ENCODE data around the gene CELSR1.
A peak's percentile ranks its signal among the peaks of the same experiment; 100 is the strongest.

CELSR1 gene

GRCh38 chr22:46336119-46337078 lies 201.0 kb downstream of the CELSR1 start:
- Mint-ChIP-seq H3K36me3 (ENCODE audit: low read depth) (peaks cover 48% of the 10 kb centered on the region), H3K27me3 (ENCODE audit: low read depth, poor library complexity) (peaks cover 5% of the 10 kb centered on the region), H3K9me3 (no peaks in the 10 kb centered on the region), H3K27ac (peak overlapping the region; percentile 31), H3K4me3 (peak overlapping the region; percentile 96), H3K4me1 (peaks cover 31% of the 10 kb centered on the region)
- DNase-seq: peak; percentile 53
- TF ChIP-seq, protein P1, sequence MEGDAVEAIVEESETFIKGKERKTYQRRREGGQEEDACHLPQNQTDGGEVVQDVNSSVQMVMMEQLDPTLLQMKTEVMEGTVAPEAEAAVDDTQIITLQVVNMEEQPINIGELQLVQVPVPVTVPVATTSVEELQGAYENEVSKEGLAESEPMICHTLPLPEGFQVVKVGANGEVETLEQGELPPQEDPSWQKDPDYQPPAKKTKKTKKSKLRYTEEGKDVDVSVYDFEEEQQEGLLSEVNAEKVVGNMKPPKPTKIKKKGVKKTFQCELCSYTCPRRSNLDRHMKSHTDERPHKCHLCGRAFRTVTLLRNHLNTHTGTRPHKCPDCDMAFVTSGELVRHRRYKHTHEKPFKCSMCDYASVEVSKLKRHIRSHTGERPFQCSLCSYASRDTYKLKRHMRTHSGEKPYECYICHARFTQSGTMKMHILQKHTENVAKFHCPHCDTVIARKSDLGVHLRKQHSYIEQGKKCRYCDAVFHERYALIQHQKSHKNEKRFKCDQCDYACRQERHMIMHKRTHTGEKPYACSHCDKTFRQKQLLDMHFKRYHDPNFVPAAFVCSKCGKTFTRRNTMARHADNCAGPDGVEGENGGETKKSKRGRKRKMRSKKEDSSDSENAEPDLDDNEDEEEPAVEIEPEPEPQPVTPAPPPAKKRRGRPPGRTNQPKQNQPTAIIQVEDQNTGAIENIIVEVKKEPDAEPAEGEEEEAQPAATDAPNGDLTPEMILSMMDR (IDR thresholded peaks at IDR 0.05): no peak

DNA sequence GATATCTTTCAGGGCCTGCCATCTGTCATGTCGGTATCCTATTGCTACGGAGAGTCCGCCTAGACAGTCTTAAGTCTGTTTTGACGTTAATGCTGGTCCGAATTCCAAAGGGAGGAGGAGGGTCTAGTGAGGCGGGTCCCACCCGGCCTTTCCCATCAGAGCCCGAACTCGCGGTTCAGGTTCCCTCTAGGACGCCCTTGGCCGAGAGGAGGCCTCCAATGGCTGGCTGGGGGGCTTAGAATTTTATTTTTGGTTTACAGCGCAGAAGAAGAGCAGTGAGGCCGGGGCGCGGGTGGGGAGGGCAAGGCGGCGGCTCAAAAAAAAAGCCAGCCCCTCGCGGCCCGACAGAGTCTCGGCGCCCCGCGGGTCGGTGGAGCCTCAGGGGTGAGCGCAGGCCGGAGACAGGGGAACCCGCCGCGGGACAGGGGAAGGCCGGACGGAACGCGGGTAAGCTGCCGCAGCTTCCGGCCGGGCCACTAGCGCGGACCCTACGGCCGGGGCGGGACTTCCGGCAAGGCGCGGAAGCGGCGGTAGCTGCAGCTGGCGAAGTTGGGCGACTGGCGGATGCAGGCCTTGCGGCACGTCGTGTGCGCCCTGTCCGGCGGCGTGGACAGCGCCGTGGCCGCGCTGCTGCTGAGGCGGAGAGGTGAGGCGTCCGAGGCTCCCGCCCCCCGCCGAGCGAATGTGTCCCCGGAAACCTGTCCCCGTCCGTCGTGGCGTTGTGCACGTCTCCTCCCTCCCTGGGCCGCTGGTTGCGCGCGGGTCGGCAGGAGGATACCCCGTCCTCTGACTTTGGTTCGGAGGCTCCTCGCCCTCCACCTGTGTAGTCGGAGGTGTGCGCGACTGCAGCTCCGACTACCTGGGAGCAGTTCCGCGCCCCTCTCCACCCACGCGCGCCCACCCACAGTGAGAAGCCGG lies 202.0 kb downstream of the CELSR1 start, which contains the start of gene TRMU:
Gene TRMU (plus strand): TSS at position 514 of the 918 bp plus-strand sequence. CDS start 51 bp downstream, at position 565.
- peak; percentile 88 for DNase-seq
- peaks cover 31% of the 10 kb centered on the region for H3K4me1 Mint-ChIP-seq
- H3K9me3 Mint-ChIP-seq: no peaks in the 10 kb centered on the region
- H3K27me3 Mint-ChIP-seq (ENCODE audit: low read depth, poor library complexity): peaks cover 5% of the 10 kb centered on the region
- peak within 1 kb of the TSS; percentile 96 for H3K4me3 Mint-ChIP-seq
- peaks cover 42% of the 10 kb centered on the region for H3K36me3 Mint-ChIP-seq (ENCODE audit: low read depth)
- H3K27ac Mint-ChIP-seq: peak within 1 kb of the TSS; percentile 96
- TF ChIP-seq, protein P1 (IDR thresholded peaks at IDR 0.05): no peak

DNA sequence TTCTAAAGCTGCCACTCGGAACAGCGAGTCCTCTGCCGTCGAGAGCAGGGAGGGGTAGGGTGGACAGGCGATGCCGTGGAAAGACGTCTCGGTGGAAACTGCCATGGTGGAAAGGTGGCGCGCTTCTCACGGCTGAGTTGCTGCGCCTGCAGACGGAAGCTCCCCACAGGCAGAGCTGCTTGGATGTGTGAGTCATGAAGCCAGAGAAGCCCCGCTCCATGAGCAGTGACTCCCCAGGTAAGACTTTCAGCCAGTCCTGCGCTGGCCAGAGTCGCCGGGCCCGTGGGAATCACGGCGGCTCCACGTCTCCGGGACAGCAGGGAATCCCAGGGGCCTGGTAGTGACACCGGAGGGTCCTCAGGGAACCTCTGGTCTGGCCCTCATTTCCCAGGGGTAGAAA lies 205.9 kb downstream of the CELSR1 start:
- Mint-ChIP-seq H3K27me3 (ENCODE audit: low read depth, poor library complexity) (peaks cover 5% of the 10 kb centered on the region), H3K9me3 (no peaks in the 10 kb centered on the region), H3K36me3 (ENCODE audit: low read depth) (peaks cover 19% of the 10 kb centered on the region), H3K4me3 (no peak overlapping the region), H3K4me1 (peaks cover 14% of the 10 kb centered on the region), H3K27ac (no peak overlapping the region)
- TF ChIP-seq, protein P1 (IDR thresholded peaks at IDR 0.05): no peak
- no peak for DNase-seq

GRCh38 chr22:46330426-46330825 lies 207.0 kb downstream of the CELSR1 start:
- peaks cover 22% of the 10 kb centered on the region for H3K36me3 Mint-ChIP-seq (ENCODE audit: low read depth)
- H3K9me3 Mint-ChIP-seq: no peaks in the 10 kb centered on the region
- no peak for DNase-seq
- peaks cover 2% of the 10 kb centered on the region for H3K27me3 Mint-ChIP-seq (ENCODE audit: low read depth, poor library complexity)
- H3K4me1 Mint-ChIP-seq: peaks cover 10% of the 10 kb centered on the region
- TF ChIP-seq, protein P1 (IDR thresholded peaks at IDR 0.05): no peak
- H3K27ac Mint-ChIP-seq: no peak overlapping the region
- H3K4me3 Mint-ChIP-seq: no peak overlapping the region

- no peaks in the 10 kb centered on the region for H3K9me3 Mint-ChIP-seq
- peaks cover 4% of the 10 kb centered on the region for H3K4me1 Mint-ChIP-seq
- H3K27me3 Mint-ChIP-seq (ENCODE audit: low read depth, poor library complexity): peaks cover 2% of the 10 kb centered on the region
- peaks cover 27% of the 10 kb centered on the region for H3K36me3 Mint-ChIP-seq (ENCODE audit: low read depth)
- no peak overlapping the region for H3K27ac Mint-ChIP-seq
- DNase-seq: no peak
- TF ChIP-seq, protein P1 (IDR thresholded peaks at IDR 0.05): no peak
- H3K4me3 Mint-ChIP-seq: no peak overlapping the region
These were observed 207.8 kb downstream of the CELSR1 start for GRCh38 chr22:46329616-46330015.
